GM23338 (cell line): ENCODE results near the gene PPY. TPM values are rescaled to one million over a fixed set of nuclear protein-coding genes. Genes with fewer than 3 reads are reported as not detected.

Source experiments
- ATAC-seq: fragments of 200-7000 bp; cut with Tn5 transposase; 3 replicates; pipeline ENCODE4 v1.9.1; 2020
- DNase-seq: peaks from one replicate; pipeline ENCODE4 v3.0.0-alpha.2; 2015; ENCODE audit warnings: low spot score
- H2AFZ ChIP-seq: fragments of 200-600 bp; sonication (generic); 2 replicates; pipeline ENCODE4 v1.8.0; 2016; ENCODE audit warnings: antibody characterized with exemption, mild to moderate bottlenecking, moderate library complexity
- H3F3A ChIP-seq: fragments of 200-600 bp; sonication (generic); replicated peaks from 2 replicates; pipeline ENCODE4 v1.8.0; 2017; ENCODE audit warnings: antibody characterized with exemption, mixed run types, low read depth
- H3K27ac ChIP-seq: fragments of 200-600 bp; sonication (generic); 2 replicates; pipeline ENCODE4 v1.6.1; 2016; ENCODE audit warnings: low read depth
- H3K27me3 ChIP-seq: fragments of 200-600 bp; sonication (generic); 2 replicates; pipeline ENCODE4 v1.8.0; 2016; ENCODE audit warnings: mild to moderate bottlenecking, mixed run types, moderate library complexity; ENCODE audit not compliant: insufficient read depth
- H3K36me3 ChIP-seq: fragments of 200-600 bp; sonication (generic); 2 replicates; pipeline ENCODE4 v1.8.0; 2016; ENCODE audit warnings: mild to moderate bottlenecking; ENCODE audit not compliant: insufficient read depth
- H3K4me1 ChIP-seq: fragments of 200-600 bp; sonication (generic); 2 replicates; pipeline ENCODE4 v1.8.0; 2016; ENCODE audit warnings: mild to moderate bottlenecking, moderate library complexity; ENCODE audit not compliant: insufficient read depth
- H3K4me2 ChIP-seq: fragments of 200-600 bp; sonication (generic); 2 replicates; pipeline ENCODE4 v1.7.1; 2017; ENCODE audit warnings: mixed run types
- H3K4me3 ChIP-seq: fragments of 200-600 bp; sonication (generic); 2 replicates; pipeline ENCODE4 v1.6.1; 2016; ENCODE audit warnings: mixed run types
- H3K79me2 ChIP-seq: fragments of 200-600 bp; sonication (generic); replicated peaks from 2 replicates; pipeline ENCODE4 v1.8.0; 2017; ENCODE audit warnings: mild to moderate bottlenecking; ENCODE audit not compliant: insufficient read depth
- H3K9me2 ChIP-seq: fragments of 200-600 bp; sonication (generic); 2 replicates; pipeline ENCODE4 v1.8.0; 2017; ENCODE audit not compliant: insufficient read depth
- H4K20me1 ChIP-seq: fragments of 200-600 bp; sonication (generic); replicated peaks from 2 replicates; pipeline ENCODE4 v1.8.0; 2017; ENCODE audit warnings: mild to moderate bottlenecking; ENCODE audit not compliant: insufficient read depth
- H3K27ac Mint-ChIP-seq: 2 replicates; pipeline ENCODE4 v1.8.0; 2020; ENCODE audit warnings: inconsistent platforms, mild to moderate bottlenecking, moderate library complexity, mixed read lengths
- H3K27me3 Mint-ChIP-seq: 3 replicates; pipeline ENCODE4 v1.8.0; 2022; ENCODE audit warnings: low read depth, mild to moderate bottlenecking, moderate library complexity, mixed read lengths, inconsistent platforms; ENCODE audit not compliant: insufficient read depth, poor library complexity
- H3K36me3 Mint-ChIP-seq: 3 replicates; pipeline ENCODE4 v1.8.0; 2021; ENCODE audit warnings: low read depth, mild to moderate bottlenecking, inconsistent platforms, moderate library complexity, mixed read lengths
- H3K4me1 Mint-ChIP-seq: 3 replicates; pipeline ENCODE4 v1.8.0; 2020; ENCODE audit warnings: mild to moderate bottlenecking, inconsistent platforms, mixed read lengths
- H3K4me3 Mint-ChIP-seq: 3 replicates; pipeline ENCODE4 v1.8.0; 2021; ENCODE audit warnings: moderate library complexity, mild to moderate bottlenecking, inconsistent platforms, mixed read lengths
- H3K9me3 Mint-ChIP-seq: 3 replicates; pipeline ENCODE4 v1.8.0; 2020; ENCODE audit warnings: moderate library complexity, mild to moderate bottlenecking, inconsistent platforms, mixed read lengths
- EZH2 ChIP-seq: fragments of 200-600 bp; sonication (generic); IDR thresholded peaks from one replicate; pipeline ENCODE4 v1.8.0; 2017; ENCODE audit warnings: antibody characterized with exemption, mild to moderate bottlenecking, low read depth; ENCODE audit not compliant: unreplicated experiment
- JUNB ChIP-seq: IDR thresholded peaks from one replicate; pipeline ENCODE4 v1.6.1; 2016; ENCODE audit warnings: antibody characterized with exemption; ENCODE audit not compliant: unreplicated experiment
- REST ChIP-seq: IDR thresholded peaks from one replicate; pipeline ENCODE4 v1.6.1; 2018; ENCODE audit warnings: antibody characterized with exemption; ENCODE audit not compliant: unreplicated experiment
- ZNF114 ChIP-seq: fragments of 250-450 bp; sonication (Bioruptor Pico); IDR thresholded peaks from 2 replicates; pipeline ENCODE4 v1.5.0; 2020; ENCODE audit warnings: mild to moderate bottlenecking, moderate library complexity
- polyA plus RNA-seq: library from polyadenylated mRNA; unstranded; fragments of >200 nt; fragmentation: Nextera tagmentation; extraction: Ambion mirVana; gene quantifications from 2 replicates; pipeline ENCODE4 v1.2.1, GENCODE V29; 2016
- total RNA-seq: library from RNA; depleted of rRNA; stranded (reverse); fragments of >200 nt; shearing (Covaris generic); gene quantifications from 2 replicates; pipeline ENCODE4 v1.2.3, GENCODE V29; 2014
- TF ChIP-seq, protein P1 (sequence below): IDR thresholded peaks from 2 replicates; pipeline ENCODE4 v1.6.1; 2016; ENCODE audit warnings: antibody characterized with exemption
- TF ChIP-seq, protein P2 (sequence below): fragments of 250-450 bp; sonication (Bioruptor Pico); IDR thresholded peaks from 2 replicates; pipeline ENCODE4 v1.5.0; 2020; ENCODE audit warnings: mild to moderate bottlenecking, moderate library complexity
- TF ChIP-seq, protein P3 (sequence below), 2 experiments: fragments of 200-600 bp in 1 of 2; sonication (generic) in 1 of 2; conservative IDR thresholded peaks; 2 replicates each; pipeline versions ENCODE4 v1.5.1 to v1.6.1; 2016 to 2017; ENCODE audit warnings: antibody characterized with exemption in 2 of 2, low read depth in 2 of 2, mild to moderate bottlenecking in 2 of 2, moderate library complexity in 1 of 2

Gene PPY
- total and polyA plus RNA-seq, 2 experiments from 2014 or later, result 0.94 TPM; not detected in 1

DNA sequence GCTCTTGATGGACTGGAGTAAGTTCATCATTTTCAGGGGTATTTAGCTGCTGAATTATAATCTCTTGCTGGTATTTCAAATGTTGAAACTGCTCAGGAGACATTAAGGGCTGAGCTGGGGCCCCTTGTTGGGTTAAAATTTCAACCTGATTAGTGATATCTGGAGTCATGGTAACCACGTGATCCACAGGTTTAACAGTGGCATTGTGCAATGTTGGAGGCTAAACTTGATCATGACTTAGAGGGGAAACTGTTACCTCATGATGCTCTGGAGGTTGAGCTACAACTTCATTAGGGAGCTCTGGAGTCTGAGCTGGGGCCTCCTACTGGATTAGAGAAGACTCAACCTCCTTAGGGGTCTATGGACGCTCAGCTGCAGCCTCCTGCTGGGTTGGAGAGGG lies 17.7 kb downstream of the PPY start:
- TF ChIP-seq EZH2, result no peak
- no peak for TF ChIP-seq JUNB
- TF ChIP-seq REST, result no peak
- TF ChIP-seq ZNF114 (CRISPR knock-in tag), result no peak
- TF ChIP-seq, protein P1, sequence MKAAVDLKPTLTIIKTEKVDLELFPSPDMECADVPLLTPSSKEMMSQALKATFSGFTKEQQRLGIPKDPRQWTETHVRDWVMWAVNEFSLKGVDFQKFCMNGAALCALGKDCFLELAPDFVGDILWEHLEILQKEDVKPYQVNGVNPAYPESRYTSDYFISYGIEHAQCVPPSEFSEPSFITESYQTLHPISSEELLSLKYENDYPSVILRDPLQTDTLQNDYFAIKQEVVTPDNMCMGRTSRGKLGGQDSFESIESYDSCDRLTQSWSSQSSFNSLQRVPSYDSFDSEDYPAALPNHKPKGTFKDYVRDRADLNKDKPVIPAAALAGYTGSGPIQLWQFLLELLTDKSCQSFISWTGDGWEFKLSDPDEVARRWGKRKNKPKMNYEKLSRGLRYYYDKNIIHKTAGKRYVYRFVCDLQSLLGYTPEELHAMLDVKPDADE, result no peak
- TF ChIP-seq, protein P2, sequence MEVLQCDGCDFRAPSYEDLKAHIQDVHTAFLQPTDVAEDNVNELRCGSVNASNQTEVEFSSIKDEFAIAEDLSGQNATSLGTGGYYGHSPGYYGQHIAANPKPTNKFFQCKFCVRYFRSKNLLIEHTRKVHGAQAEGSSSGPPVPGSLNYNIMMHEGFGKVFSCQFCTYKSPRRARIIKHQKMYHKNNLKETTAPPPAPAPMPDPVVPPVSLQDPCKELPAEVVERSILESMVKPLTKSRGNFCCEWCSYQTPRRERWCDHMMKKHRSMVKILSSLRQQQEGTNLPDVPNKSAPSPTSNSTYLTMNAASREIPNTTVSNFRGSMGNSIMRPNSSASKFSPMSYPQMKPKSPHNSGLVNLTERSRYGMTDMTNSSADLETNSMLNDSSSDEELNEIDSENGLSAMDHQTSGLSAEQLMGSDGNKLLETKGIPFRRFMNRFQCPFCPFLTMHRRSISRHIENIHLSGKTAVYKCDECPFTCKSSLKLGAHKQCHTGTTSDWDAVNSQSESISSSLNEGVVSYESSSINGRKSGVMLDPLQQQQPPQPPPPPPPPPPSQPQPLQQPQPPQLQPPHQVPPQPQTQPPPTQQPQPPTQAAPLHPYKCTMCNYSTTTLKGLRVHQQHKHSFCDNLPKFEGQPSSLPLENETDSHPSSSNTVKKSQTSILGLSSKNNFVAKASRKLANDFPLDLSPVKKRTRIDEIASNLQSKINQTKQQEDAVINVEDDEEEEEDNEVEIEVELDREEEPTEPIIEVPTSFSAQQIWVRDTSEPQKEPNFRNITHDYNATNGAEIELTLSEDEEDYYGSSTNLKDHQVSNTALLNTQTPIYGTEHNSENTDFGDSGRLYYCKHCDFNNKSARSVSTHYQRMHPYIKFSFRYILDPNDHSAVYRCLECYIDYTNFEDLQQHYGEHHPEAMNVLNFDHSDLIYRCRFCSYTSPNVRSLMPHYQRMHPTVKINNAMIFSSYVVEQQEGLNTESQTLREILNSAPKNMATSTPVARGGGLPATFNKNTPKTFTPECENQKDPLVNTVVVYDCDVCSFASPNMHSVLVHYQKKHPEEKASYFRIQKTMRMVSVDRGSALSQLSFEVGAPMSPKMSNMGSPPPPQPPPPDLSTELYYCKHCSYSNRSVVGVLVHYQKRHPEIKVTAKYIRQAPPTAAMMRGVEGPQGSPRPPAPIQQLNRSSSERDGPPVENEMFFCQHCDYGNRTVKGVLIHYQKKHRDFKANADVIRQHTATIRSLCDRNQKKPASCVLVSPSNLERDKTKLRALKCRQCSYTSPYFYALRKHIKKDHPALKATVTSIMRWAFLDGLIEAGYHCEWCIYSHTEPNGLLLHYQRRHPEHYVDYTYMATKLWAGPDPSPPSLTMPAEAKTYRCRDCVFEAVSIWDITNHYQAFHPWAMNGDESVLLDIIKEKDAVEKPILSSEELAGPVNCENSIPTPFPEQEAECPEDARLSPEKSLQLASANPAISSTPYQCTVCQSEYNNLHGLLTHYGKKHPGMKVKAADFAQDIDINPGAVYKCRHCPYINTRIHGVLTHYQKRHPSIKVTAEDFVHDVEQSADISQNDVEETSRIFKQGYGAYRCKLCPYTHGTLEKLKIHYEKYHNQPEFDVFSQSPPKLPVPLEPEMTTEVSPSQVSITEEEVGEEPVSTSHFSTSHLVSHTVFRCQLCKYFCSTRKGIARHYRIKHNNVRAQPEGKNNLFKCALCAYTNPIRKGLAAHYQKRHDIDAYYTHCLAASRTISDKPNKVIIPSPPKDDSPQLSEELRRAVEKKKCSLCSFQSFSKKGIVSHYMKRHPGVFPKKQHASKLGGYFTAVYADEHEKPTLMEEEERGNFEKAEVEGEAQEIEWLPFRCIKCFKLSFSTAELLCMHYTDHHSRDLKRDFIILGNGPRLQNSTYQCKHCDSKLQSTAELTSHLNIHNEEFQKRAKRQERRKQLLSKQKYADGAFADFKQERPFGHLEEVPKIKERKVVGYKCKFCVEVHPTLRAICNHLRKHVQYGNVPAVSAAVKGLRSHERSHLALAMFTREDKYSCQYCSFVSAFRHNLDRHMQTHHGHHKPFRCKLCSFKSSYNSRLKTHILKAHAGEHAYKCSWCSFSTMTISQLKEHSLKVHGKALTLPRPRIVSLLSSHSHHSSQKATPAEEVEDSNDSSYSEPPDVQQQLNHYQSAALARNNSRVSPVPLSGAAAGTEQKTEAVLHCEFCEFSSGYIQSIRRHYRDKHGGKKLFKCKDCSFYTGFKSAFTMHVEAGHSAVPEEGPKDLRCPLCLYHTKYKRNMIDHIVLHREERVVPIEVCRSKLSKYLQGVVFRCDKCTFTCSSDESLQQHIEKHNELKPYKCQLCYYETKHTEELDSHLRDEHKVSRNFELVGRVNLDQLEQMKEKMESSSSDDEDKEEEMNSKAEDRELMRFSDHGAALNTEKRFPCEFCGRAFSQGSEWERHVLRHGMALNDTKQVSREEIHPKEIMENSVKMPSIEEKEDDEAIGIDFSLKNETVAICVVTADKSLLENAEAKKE, result no peak
- TF ChIP-seq, protein P3, sequence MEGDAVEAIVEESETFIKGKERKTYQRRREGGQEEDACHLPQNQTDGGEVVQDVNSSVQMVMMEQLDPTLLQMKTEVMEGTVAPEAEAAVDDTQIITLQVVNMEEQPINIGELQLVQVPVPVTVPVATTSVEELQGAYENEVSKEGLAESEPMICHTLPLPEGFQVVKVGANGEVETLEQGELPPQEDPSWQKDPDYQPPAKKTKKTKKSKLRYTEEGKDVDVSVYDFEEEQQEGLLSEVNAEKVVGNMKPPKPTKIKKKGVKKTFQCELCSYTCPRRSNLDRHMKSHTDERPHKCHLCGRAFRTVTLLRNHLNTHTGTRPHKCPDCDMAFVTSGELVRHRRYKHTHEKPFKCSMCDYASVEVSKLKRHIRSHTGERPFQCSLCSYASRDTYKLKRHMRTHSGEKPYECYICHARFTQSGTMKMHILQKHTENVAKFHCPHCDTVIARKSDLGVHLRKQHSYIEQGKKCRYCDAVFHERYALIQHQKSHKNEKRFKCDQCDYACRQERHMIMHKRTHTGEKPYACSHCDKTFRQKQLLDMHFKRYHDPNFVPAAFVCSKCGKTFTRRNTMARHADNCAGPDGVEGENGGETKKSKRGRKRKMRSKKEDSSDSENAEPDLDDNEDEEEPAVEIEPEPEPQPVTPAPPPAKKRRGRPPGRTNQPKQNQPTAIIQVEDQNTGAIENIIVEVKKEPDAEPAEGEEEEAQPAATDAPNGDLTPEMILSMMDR (conservative IDR thresholded peaks at IDR 0.05; ENCODE audit: low read depth in 2 of 2), result no peak

More for the DNA sequence above, 17.7 kb downstream of the PPY start:
- H3K9me2 ChIP-seq, result 0 out of 2 replicates have a peak, but pooled peaks cover 2% of the 10 kb centered on the region
- Mint-ChIP-seq H3K36me3 (no peaks in the 10 kb centered on the region; the same call in 2 of the 3 replicates), H3K4me1 (peaks cover 9% of the 10 kb centered on the region), H3K9me3 (0 out of 3 replicates have a peak, but pooled peaks cover 2% of the 10 kb centered on the region), H3K27ac (no peak overlapping the region), H3K27me3 (peaks cover 33% of the 10 kb centered on the region), H3K4me3 (no peak overlapping the region)
- no peak overlapping the region for H2AFZ ChIP-seq
- ATAC-seq, result no peak
- DNase-seq, result no peak
- H3K27me3 ChIP-seq, result peaks cover 47% of the 10 kb centered on the region
- H3K79me2 ChIP-seq, result no peaks in the 10 kb centered on the region
- H3K4me3 ChIP-seq, result no peak overlapping the region
- H3K27ac ChIP-seq, result no peak overlapping the region
- no peaks in the 10 kb centered on the region for H3F3A ChIP-seq
- H3K4me2 ChIP-seq, result no peak overlapping the region
- H3K36me3 ChIP-seq, result no peaks in the 10 kb centered on the region
- peaks cover 6% of the 10 kb centered on the region for H3K4me1 ChIP-seq
- no peaks in the 10 kb centered on the region for H4K20me1 ChIP-seq
